Urinary bladder (tissue), 4 donors: ENCODE measurements around the gene PPP1R12A. TPM values are rescaled to one million over a fixed set of nuclear protein-coding genes. Genes with fewer than 3 reads are reported as not detected.
"Not testable (repeated sequence)": the region's sequence is repeated elsewhere in the genome, so short reads cannot be mapped to it uniquely, and the experiment has no call there.

Experiments
- DNase-seq: peaks from one replicate; pipeline ENCODE4 v3.0.0-alpha.2; 2015; ENCODE audit errors: extremely low spot score
- H3K27ac ChIP-seq: one replicate; pipeline ENCODE4 v1.5.1; 2013; ENCODE audit warnings: low read depth, mild to moderate bottlenecking, moderate library complexity
- H3K36me3 ChIP-seq: one replicate; pipeline ENCODE4 v1.6.1; 2013; ENCODE audit warnings: mild to moderate bottlenecking, moderate library complexity; ENCODE audit not compliant: insufficient read depth
- H3K4me1 ChIP-seq: one replicate; pipeline ENCODE4 v1.6.1; 2013; ENCODE audit warnings: mild to moderate bottlenecking, moderate library complexity; ENCODE audit not compliant: insufficient read depth
- H3K4me3 ChIP-seq: one replicate; pipeline ENCODE4 v1.5.1; 2013; ENCODE audit warnings: low read depth, low read length
- WGBS: extraction: QIAGEN DNeasy Blood & Tissue Kit; methylation state at CpG from one replicate; pipeline ENCODE4 v1.1.7; 2013; 5-methylcytosine and 5-hydroxymethylcytosine counted together
- polyA plus RNA-seq: library from polyadenylated mRNA; stranded (reverse); fragments of 200-250 nt; gene quantifications from one replicate; pipeline ENCODE4 v1.2.3, GENCODE V29; 2013
- total RNA-seq: library from RNA; depleted of rRNA; stranded (reverse); fragments of >200 nt; gene quantifications from one replicate; pipeline ENCODE4 v1.2.3, GENCODE V29; 2014
- donor health status: healthy with polysubstance abuse.
- donor health status: healthy.

The PPP1R12A gene
- total and polyA plus RNA-seq, 2 donors: 177 to 668 TPM

DNA sequence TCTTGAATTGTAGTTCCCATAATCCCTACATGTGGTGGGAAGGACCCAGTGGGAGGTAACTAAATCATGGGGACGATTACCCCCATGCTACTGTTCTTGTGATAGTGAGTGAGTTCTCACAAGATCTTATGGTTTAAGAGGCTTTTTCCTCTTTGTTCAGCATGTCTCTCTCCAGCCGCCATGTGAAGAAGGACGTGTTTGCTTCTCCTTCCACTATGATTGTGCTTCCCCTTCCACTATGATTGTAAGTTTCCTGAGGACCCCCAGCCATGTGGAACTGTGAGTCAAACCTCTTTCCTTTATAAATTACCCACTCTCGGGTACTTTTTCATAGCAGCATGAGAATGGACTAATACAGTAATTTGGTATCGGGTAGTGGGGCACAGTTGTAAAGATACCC lies 97.3 kb downstream of the PPP1R12A start:
- Histone ChIP-seq H3K4me1 (no peaks in the 10 kb centered on the region), H3K36me3 (no peaks in the 10 kb centered on the region), H3K4me3 (no peak overlapping the region), H3K27ac (no peak overlapping the region)
- DNase-seq: no peak
- WGBS: 92% methylated on average over 5 of the region's 5 CpGs

- no peaks in the 10 kb centered on the region for H3K36me3 ChIP-seq
- DNase-seq: no peak
- 69% methylated on average over 2 of the region's 2 CpGs for WGBS
- no peaks in the 10 kb centered on the region for H3K4me1 ChIP-seq
- H3K4me3 ChIP-seq: no peak overlapping the region
- H3K27ac ChIP-seq: no peak overlapping the region
Observed at GRCh38 chr12:79835377-79835843, 99.5 kb downstream of the PPP1R12A start.

- DNase-seq: no peak
- Histone ChIP-seq H3K4me1 (no peaks in the 10 kb centered on the region), H3K27ac (no peak overlapping the region), H3K36me3 (no peaks in the 10 kb centered on the region), H3K4me3 (no peak overlapping the region)
- WGBS: 75% methylated on average over 3 of the region's 3 CpGs
Observed at GRCh38 chr12:79834712-79835376, 100.1 kb downstream of the PPP1R12A start.

DNA sequence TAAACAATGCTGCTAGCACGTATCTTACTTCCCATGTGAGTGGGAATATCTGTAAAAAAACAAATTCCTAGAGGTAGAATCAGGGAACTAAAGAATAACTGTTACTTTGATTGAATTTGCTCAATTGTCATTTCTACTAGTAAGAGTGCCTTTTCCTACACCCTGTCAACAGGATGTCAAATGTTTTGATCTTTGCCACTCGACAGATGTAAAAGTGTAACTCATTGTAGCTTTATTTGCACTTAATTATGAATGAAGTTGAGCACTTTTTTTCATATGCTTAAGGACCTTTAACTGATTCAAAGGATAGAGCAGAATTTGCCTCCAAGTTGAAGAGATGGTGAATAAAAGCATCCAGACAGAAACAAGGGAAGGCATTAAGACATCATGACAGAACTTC lies 104.5 kb downstream of the PPP1R12A start:
- no peak for DNase-seq
- H3K4me1 ChIP-seq: no peaks in the 10 kb centered on the region
- 53% methylated on average over 2 of the region's 2 CpGs for WGBS

GRCh38 chr12:79828924-79829323 lies 106.0 kb downstream of the PPP1R12A start:
- Histone ChIP-seq H3K4me3 (no peak overlapping the region), H3K27ac (no peak overlapping the region), H3K36me3 (no peaks in the 10 kb centered on the region), H3K4me1 (no peaks in the 10 kb centered on the region)
- no peak for DNase-seq
- 77% methylated on average over 2 of the region's 2 CpGs for WGBS

More for the DNA sequence above, 104.5 kb downstream of the PPP1R12A start:
- no peak overlapping the region for H3K27ac ChIP-seq
- H3K4me3 ChIP-seq: no peak overlapping the region
- H3K36me3 ChIP-seq: no peaks in the 10 kb centered on the region

DNA sequence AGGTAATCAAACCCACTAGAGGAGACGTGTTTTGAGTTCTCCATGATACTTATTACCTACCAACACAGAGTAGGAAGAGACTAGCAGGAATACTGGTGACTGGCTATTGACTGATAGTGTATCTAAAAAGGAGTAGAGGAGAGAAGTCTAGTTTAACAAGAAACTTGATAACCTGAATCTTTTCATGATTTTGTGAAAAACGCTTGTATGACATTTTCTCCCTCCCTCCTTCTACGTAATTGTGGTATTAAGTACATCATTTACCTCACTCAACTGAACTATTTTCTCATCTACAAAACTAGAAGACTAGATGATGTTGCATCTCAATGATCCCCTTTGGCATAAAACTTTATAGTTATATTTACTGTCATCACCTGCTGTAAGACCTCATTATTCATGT lies 107.4 kb downstream of the PPP1R12A start:
- Histone ChIP-seq H3K36me3 (no peaks in the 10 kb centered on the region), H3K4me1 (no peaks in the 10 kb centered on the region), H3K27ac (no peak overlapping the region), H3K4me3 (no peak overlapping the region)
- 82% methylated on average over 3 of the region's 3 CpGs for WGBS
- DNase-seq: no peak

- WGBS: 88% methylated on average over 6 of the region's 6 CpGs
- Histone ChIP-seq H3K4me1 (no peaks in the 10 kb centered on the region), H3K36me3 (no peaks in the 10 kb centered on the region), H3K27ac (no peak overlapping the region), H3K4me3 (no peak overlapping the region)
- DNase-seq: no peak
Observed at GRCh38 chr12:79826267-79827128, 108.4 kb downstream of the PPP1R12A start.

- no peak for DNase-seq
- Histone ChIP-seq H3K4me3 (no peak overlapping the region), H3K36me3 (peaks cover 5% of the 10 kb centered on the region), H3K4me1 (no peaks in the 10 kb centered on the region), H3K27ac (no peak overlapping the region)
Observed at GRCh38 chr12:79822475-79822874, 112.4 kb downstream of the PPP1R12A start.

GRCh38 chr12:79818856-79819255 lies 116.0 kb downstream of the PPP1R12A start:
- Histone ChIP-seq H3K4me3 (no peak overlapping the region), H3K4me1 (no peaks in the 10 kb centered on the region), H3K36me3 (peaks cover 5% of the 10 kb centered on the region), H3K27ac (no peak overlapping the region)
- DNase-seq: no peak
- 32% methylated on average over 3 of the region's 3 CpGs for WGBS

- H3K4me3 ChIP-seq, H3K36me3 ChIP-seq, DNase-seq, H3K27ac ChIP-seq, H3K4me1 ChIP-seq: not testable (repeated sequence)
- WGBS: 92% methylated on average over 10 of the region's 10 CpGs
Observed at GRCh38 chr12:79784366-79785065, 150.4 kb downstream of the PPP1R12A start.

GRCh38 chr12:79782172-79782900 lies 152.6 kb downstream of the PPP1R12A start:
- no peak overlapping the region for H3K27ac ChIP-seq
- H3K4me1 ChIP-seq: no peaks in the 10 kb centered on the region
- DNase-seq: no peak
- peaks cover 6% of the 10 kb centered on the region for H3K36me3 ChIP-seq
- H3K4me3 ChIP-seq: no peak overlapping the region

DNA sequence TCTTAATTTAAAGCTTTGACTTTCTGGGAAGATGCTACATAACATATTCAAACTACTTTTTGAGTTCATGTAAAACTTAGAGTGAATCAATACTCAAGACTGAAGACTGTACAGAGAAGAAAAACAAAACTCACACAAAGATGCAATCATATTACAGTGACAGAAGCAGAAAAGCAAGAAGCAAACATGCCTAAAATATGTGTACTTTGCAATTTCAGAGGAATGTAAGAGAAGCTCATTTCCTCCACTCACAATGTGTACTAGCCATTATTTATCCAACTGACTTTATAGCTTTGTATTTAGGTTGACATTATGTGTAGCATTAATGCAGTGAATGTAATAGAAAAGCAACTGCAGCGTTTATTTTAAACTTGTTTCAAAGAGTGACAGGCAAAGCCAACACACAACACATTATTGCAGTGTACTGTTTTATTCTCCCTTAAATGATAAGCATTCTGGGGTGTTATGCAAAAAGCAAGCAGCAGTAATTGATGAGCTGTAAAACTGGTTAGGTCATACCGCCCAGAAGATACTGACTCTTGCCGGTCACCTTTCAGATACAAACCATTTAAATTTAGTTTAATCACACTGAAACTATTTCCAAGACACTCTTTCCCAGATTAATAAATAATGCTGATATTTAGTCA lies 156.0 kb downstream of the PPP1R12A start:
- WGBS: 77% methylated on average over 3 of the region's 3 CpGs

GRCh38 chr12:79776111-79776510 lies 158.8 kb downstream of the PPP1R12A start:
- DNase-seq: no peak
- WGBS: 59% methylated on average over 1 of the region's 1 CpG
- H3K4me3 ChIP-seq: no peak overlapping the region
- H3K27ac ChIP-seq: no peak overlapping the region
- H3K36me3 ChIP-seq: no peaks in the 10 kb centered on the region
- H3K4me1 ChIP-seq: no peaks in the 10 kb centered on the region

More for the DNA sequence above, 156.0 kb downstream of the PPP1R12A start:
- Histone ChIP-seq H3K4me3 (no peak overlapping the region), H3K27ac (no peak overlapping the region), H3K36me3 (peaks cover 4% of the 10 kb centered on the region), H3K4me1 (no peaks in the 10 kb centered on the region)
- no peak for DNase-seq
